K562 (cell line): Measurements from ENCODE around the gene PBX1. TPM values are rescaled to one million over a fixed set of nuclear protein-coding genes. Genes with fewer than 3 reads are reported as not detected.

Source experiments
- ATAC-seq: fragments of 200-7000 bp; cut with Tn5 transposase; 3 replicates; pipeline ENCODE4 v1.9.1; 2020; ENCODE audit warnings: moderate library complexity
- BruUV-seq: library from RNA; stranded (reverse); fragments of 400-500 nt; replicated peaks from 2 replicates; lab custom pipeline; 2021; lab: Mats Ljungman, UMichigan
- CTCF ChIA-PET: fragments of 300-600 bp; formaldehyde crosslinking; extraction: SDS; loops from one replicate; lab custom pipeline; 2021; ENCODE audit warnings: low intra/inter-chr PET ratio; lab: Yijun Ruan, JAX
- POLR2A ChIA-PET: fragments of 300-600, 350-650 bp; sonication (Branson Sonifier 250); formaldehyde crosslinking; extraction: SDS; loops from one replicate; lab custom pipeline; 2021; ENCODE audit warnings: antibody characterized with exemption, inconsistent platforms; lab: Yijun Ruan, JAX
- DNase-seq, 4 experiments: peaks; one replicate each; pipeline versions ENCODE4 v3.0.0 to v3.0.0-alpha.2; 2011 to 2018; ENCODE audit warnings: low spot score in 3 of 4, mixed read lengths in 3 of 4; ENCODE audit errors: extremely low read depth in 1 of 4
- FAIRE-seq: peaks from 2 replicates; lab custom pipeline; 2011; peaks lifted over from hg19 to GRCh38; lab: Jason Lieb, UNC
- H2AFZ ChIP-seq: 2 replicates; pipeline ENCODE4 v1.6.0; 2011; ENCODE audit warnings: low read depth, low read length, control low read depth, inconsistent platforms
- H3K27ac ChIP-seq: fragments of 200-600 bp; 3 replicates; pipeline ENCODE4 v1.8.0; 2011; ENCODE audit warnings: low read depth, mild to moderate bottlenecking, control low read depth, inconsistent platforms, low read length, moderate library complexity, mixed read lengths; ENCODE audit errors: extremely low read depth
- H3K27me3 ChIP-seq, 2 experiments: fragments of 300-600 bp in 1 of 2; 2 replicates in 1 of 2; 3 replicates in 1 of 2; pipeline versions ENCODE4 v1.6.0 to v1.8.0; 2011; ENCODE audit warnings: inconsistent platforms in 2 of 2, low read length in 2 of 2, mild to moderate bottlenecking in 1 of 2, mixed read lengths in 1 of 2, moderate library complexity in 1 of 2; ENCODE audit not compliant: control insufficient read depth in 2 of 2, insufficient read depth in 2 of 2
- H3K36me3 ChIP-seq: fragments of 300-600 bp; 3 replicates; pipeline ENCODE4 v1.8.0; 2011; ENCODE audit warnings: mild to moderate bottlenecking, low read length, inconsistent platforms; ENCODE audit not compliant: control insufficient read depth, insufficient read depth
- H3K4me1 ChIP-seq, 2 experiments: fragments of 200-600 bp in 1 of 2; replicated peaks in 1 of 2; 2 replicates in 1 of 2; 3 replicates in 1 of 2; pipeline versions ENCODE4 v1.5.1 to v1.8.0; 2011; ENCODE audit warnings: inconsistent platforms in 2 of 2, low read length in 2 of 2, mild to moderate bottlenecking in 1 of 2, mixed read lengths in 1 of 2, moderate library complexity in 1 of 2; ENCODE audit not compliant: control insufficient read depth in 2 of 2, insufficient read depth in 2 of 2
- H3K4me2 ChIP-seq: 2 replicates; pipeline ENCODE4 v1.6.1; 2011; ENCODE audit warnings: low read length, control low read depth, inconsistent platforms, mixed read lengths; ENCODE audit not compliant: insufficient read depth
- H3K4me3 ChIP-seq: fragments of 200-600 bp; sonication (generic), shearing (Covaris generic); 2 replicates; pipeline ENCODE4 v1.5.1; 2016; ENCODE audit warnings: control low read depth, inconsistent platforms
- H3K79me2 ChIP-seq: fragments of 200-600 bp; 3 replicates; pipeline ENCODE4 v1.8.0; 2011; ENCODE audit warnings: low read length, inconsistent platforms; ENCODE audit not compliant: control insufficient read depth, insufficient read depth
- H3K9ac ChIP-seq, 2 experiments: 2 replicates each; pipeline versions ENCODE4 v1.6.0 to v1.6.1; 2011; ENCODE audit warnings: low read depth in 2 of 2, low read length in 2 of 2, control low read depth in 1 of 2, inconsistent platforms in 1 of 2, mild to moderate bottlenecking in 1 of 2, mixed read lengths in 1 of 2; ENCODE audit not compliant: insufficient read depth in 1 of 2
- H3K9me1 ChIP-seq: one replicate; pipeline ENCODE4 v1.6.0; 2011; ENCODE audit warnings: inconsistent platforms, mild to moderate bottlenecking, low read length, moderate library complexity; ENCODE audit not compliant: control insufficient read depth, insufficient read depth
- H3K9me3 ChIP-seq: replicated peaks from 2 replicates; pipeline ENCODE4 v1.5.1; 2011; ENCODE audit warnings: low read depth, low read length, inconsistent platforms; ENCODE audit not compliant: control insufficient read depth, insufficient read depth
- H4K20me1 ChIP-seq: replicated peaks from 2 replicates; pipeline ENCODE4 v1.6.1; 2011; ENCODE audit warnings: low read length, inconsistent platforms, mixed read lengths; ENCODE audit not compliant: control insufficient read depth, insufficient read depth
- ATF1 ChIP-seq, 2 experiments: fragments of 450-650 bp in 1 of 2; IDR thresholded peaks; 2 replicates each; pipeline ENCODE4 v1.6.1; 2016; ENCODE audit warnings: missing compliant biosample characterization in 1 of 2, missing genetic modification characterization in 1 of 2
- BACH1 ChIP-seq: fragments of 200-800 bp; sonication (Bioruptor generic); IDR thresholded peaks from 2 replicates; pipeline ENCODE4 v1.6.1; 2016; ENCODE audit warnings: missing genetic modification characterization, missing compliant biosample characterization
- CCAR2 ChIP-seq: fragments of 200-400 bp; formaldehyde crosslinking; IDR thresholded peaks from 2 replicates; pipeline ENCODE4 v1.6.1; 2017; ENCODE audit warnings: mild to moderate bottlenecking, low read depth, low read length
- FOXJ2 ChIP-seq: fragments of 200-800 bp; sonication (Bioruptor generic); IDR thresholded peaks from 2 replicates; pipeline ENCODE4 v1.6.1; 2016; ENCODE audit warnings: missing genetic modification characterization, missing compliant biosample characterization
- HMGN3 ChIP-seq: IDR thresholded peaks from 2 replicates; pipeline ENCODE4 v1.6.1; 2011; ENCODE audit warnings: borderline replicate concordance, low read depth, mild to moderate bottlenecking, mixed read lengths, low read length; ENCODE audit not compliant: insufficient read length; ENCODE audit errors: extremely low read depth
- KDM5B ChIP-seq: fragments of 200-600 bp; sonication (generic); IDR thresholded peaks from 2 replicates; pipeline ENCODE4 v1.6.1; 2012; ENCODE audit warnings: low read depth, mild to moderate bottlenecking, moderate library complexity, low read length, control low read depth, inconsistent platforms; ENCODE audit not compliant: insufficient replicate concordance
- KHSRP ChIP-seq: fragments of 450-650 bp; IDR thresholded peaks from 2 replicates; pipeline ENCODE4 v1.6.1; 2017
- MBD1 ChIP-seq: fragments of 250-450 bp; sonication (Bioruptor Pico); IDR thresholded peaks from 2 replicates; pipeline ENCODE4 v1.8.0; 2022; ENCODE audit warnings: inconsistent platforms
- MTA1 ChIP-seq: fragments of 450-650 bp; IDR thresholded peaks from 2 replicates; pipeline ENCODE4 v1.6.1; 2017; ENCODE audit warnings: borderline replicate concordance
- NFE2 ChIP-seq: IDR thresholded peaks from 2 replicates; pipeline ENCODE4 v1.6.1; 2014; ENCODE audit warnings: antibody characterized with exemption, low read depth
- NFRKB ChIP-seq: fragments of 450-650 bp; IDR thresholded peaks from 2 replicates; pipeline ENCODE4 v1.6.1; 2016; ENCODE audit warnings: low read depth
- TRIM25 ChIP-seq: fragments of 450-650 bp; IDR thresholded peaks from 2 replicates; pipeline ENCODE4 v1.7.0; 2016; ENCODE audit warnings: borderline replicate concordance
- ZNF23 ChIP-seq: fragments of 250-450 bp; sonication (Bioruptor Pico); IDR thresholded peaks from 2 replicates; pipeline ENCODE4 v1.4.0; 2020; ENCODE audit warnings: mild to moderate bottlenecking
- ZNF507 ChIP-seq: conservative IDR thresholded peaks from 2 replicates; pipeline ENCODE4 v1.6.1; 2017; ENCODE audit warnings: missing genetic modification characterization, missing compliant biosample characterization
- ZNF551 ChIP-seq: fragments of 250-450 bp; sonication (Bioruptor Pico); IDR thresholded peaks from 2 replicates; pipeline ENCODE4 v1.5.0; 2021; ENCODE audit warnings: mild to moderate bottlenecking, moderate library complexity
- ZNF586 ChIP-seq: fragments of 450-650 bp; formaldehyde crosslinking; conservative IDR thresholded peaks from 2 replicates; pipeline ENCODE4 v1.4.0; 2020; ENCODE audit warnings: mild to moderate bottlenecking, moderate library complexity
- ZNF639 ChIP-seq, 2 experiments: fragments of 200-800 bp in 1 of 2; sonication (Bioruptor generic) in 1 of 2; sonication (generic) in 1 of 2; formaldehyde crosslinking in 1 of 2; IDR thresholded peaks in 1 of 2; conservative IDR thresholded peaks in 1 of 2; 2 replicates each; pipeline versions ENCODE4 v1.5.0 to v1.6.1; 2016 to 2020; ENCODE audit warnings: missing compliant biosample characterization in 1 of 2, missing genetic modification characterization in 1 of 2, missing genetic modification reagents in 1 of 2
- ZNF766 ChIP-seq: fragments of 200-800 bp; sonication (Bioruptor generic); conservative IDR thresholded peaks from 2 replicates; pipeline ENCODE4 v1.6.1; 2016; ENCODE audit warnings: missing genetic modification characterization, missing compliant biosample characterization
- WGBS: fragments of 100-300 bp; shearing (Covaris generic); methylation state at CpG from one replicate; pipeline ENCODE4 v1.1.6; 2016; ENCODE audit warnings: low coverage, mixed read lengths; ENCODE audit not compliant: insufficient coverage; ENCODE audit errors: missing lambda C conversion rate; 5-methylcytosine and 5-hydroxymethylcytosine counted together
- in situ Hi-C: fragments of 300-500 bp; cut with MboI; formaldehyde crosslinking; loops from 4 replicates; pipeline ENCODE4 v1.15.0; 2018; ENCODE audit warnings: inconsistent platforms, mixed read lengths
- intact Hi-C: fragments of 100-400 bp; cut with micrococcal nuclease; formaldehyde crosslinking; loops from 2 replicates; pipeline ENCODE4 v1.14.2; 2022
- polyA plus RNA-seq, 8 experiments: library from polyadenylated mRNA; depleted of rRNA in 4 of 8; stranded (reverse) in 5 of 8; unstranded in 3 of 8; fragments of >200 nt; fragmentation: Nextera tagmentation in 2 of 8; fragmentation: Illumina TruSeq in 1 of 8; extraction: Ambion mirVana in 2 of 8; extraction: Trizol in 1 of 8; gene quantifications; 2 replicates each; pipeline versions ENCODE4 v1.2.1 to v1.2.3, GENCODE V29; 2011 to 2014; ENCODE audit warnings: inconsistent platforms in 1 of 8, missing spikeins in 1 of 8
- total RNA-seq, 7 experiments: library from RNA; depleted of rRNA in 6 of 7; stranded (reverse); fragments of >200 nt in 6 of 7; fragmentation: Illumina TruSeq in 2 of 7; extraction: Trizol in 2 of 7; gene quantifications; 2 replicates each; pipeline versions ENCODE4 v1.2.1 to v1.2.3, GENCODE V29; 2011 to 2021; ENCODE audit warnings: low replicate concordance in 1 of 7

PBX1 gene
- total and polyA plus RNA-seq, 9 of the 15 experiments (the other 6 are each of a cell fraction or from before 2014, with no cell fraction given), result 0.03 to 0.62 (median 0.17) TPM

GRCh38 chr1:164880644-164881043 lies 321.7 kb downstream of the PBX1 start:
- BruUV-seq, result no TSS peak
- no peaks in the 10 kb centered on the region for H3K9me3 ChIP-seq
- no peaks in the 10 kb centered on the region for H3K27me3 ChIP-seq
- ChIA-PET CTCF (no interaction called here), POLR2A (no interaction called here)
- FAIRE-seq (no peak), ATAC-seq (no peak), DNase-seq (no peak)
- in situ Hi-C loops, result no loop called here
- H3K79me2 ChIP-seq, result no peaks in the 10 kb centered on the region
- H3K4me3 ChIP-seq, result no peak overlapping the region
- H2AFZ ChIP-seq, result no peak overlapping the region
- no peak overlapping the region for H3K4me2 ChIP-seq
- intact Hi-C loops, result no loop called here
- TF ChIP-seq TRIM25 (no peak), CCAR2 (no peak), NFRKB (no peak), ATF1 (CRISPR knock-in tag; IDR thresholded peaks at IDR 0.05) (no peak), ATF1 (tag; IDR thresholded peaks at IDR 0.05) (no peak), ZNF551 (CRISPR knock-in tag) (no peak), KDM5B (no peak), MBD1 (CRISPR knock-in tag) (no peak), BACH1 (tag) (no peak), ZNF639 (CRISPR knock-in tag; conservative IDR thresholded peaks at IDR 0.05 in 1 of 2, IDR thresholded peaks at IDR 0.05 in 1 of 2) (no peak), FOXJ2 (no peak), HMGN3 (no peak), MTA1 (no peak), NFE2 (no peak), ZNF586 (CRISPR knock-in tag) (no peak), ZNF766 (CRISPR knock-in tag) (no peak), ZNF23 (no peak), KHSRP (no peak), ZNF507 (tag) (no peak)
- no peaks in the 10 kb centered on the region for H3K36me3 ChIP-seq
- no peak overlapping the region for H3K27ac ChIP-seq
- no peaks in the 10 kb centered on the region for H3K9me1 ChIP-seq
- no peak overlapping the region for H3K9ac ChIP-seq
- 8% methylated on average over 2 of the region's 2 CpGs for WGBS
- no peaks in the 10 kb centered on the region for H4K20me1 ChIP-seq
- no peaks in the 10 kb centered on the region for H3K4me1 ChIP-seq
